Colon (tissue), 2 donors: ENCODE results near the gene SRCIN1.
"Not testable (repeated sequence)": the region's sequence is repeated elsewhere in the genome, so short reads cannot be mapped to it uniquely, and the experiment has no call there.

Experiments
- FAIRE-seq: peaks from 2 replicates; lab custom pipeline; 2012; peaks lifted over from hg19 to GRCh38; lab: Jason Lieb, UNC
- donor health status: control.
- donor health status: control.

Gene SRCIN1

DNA sequence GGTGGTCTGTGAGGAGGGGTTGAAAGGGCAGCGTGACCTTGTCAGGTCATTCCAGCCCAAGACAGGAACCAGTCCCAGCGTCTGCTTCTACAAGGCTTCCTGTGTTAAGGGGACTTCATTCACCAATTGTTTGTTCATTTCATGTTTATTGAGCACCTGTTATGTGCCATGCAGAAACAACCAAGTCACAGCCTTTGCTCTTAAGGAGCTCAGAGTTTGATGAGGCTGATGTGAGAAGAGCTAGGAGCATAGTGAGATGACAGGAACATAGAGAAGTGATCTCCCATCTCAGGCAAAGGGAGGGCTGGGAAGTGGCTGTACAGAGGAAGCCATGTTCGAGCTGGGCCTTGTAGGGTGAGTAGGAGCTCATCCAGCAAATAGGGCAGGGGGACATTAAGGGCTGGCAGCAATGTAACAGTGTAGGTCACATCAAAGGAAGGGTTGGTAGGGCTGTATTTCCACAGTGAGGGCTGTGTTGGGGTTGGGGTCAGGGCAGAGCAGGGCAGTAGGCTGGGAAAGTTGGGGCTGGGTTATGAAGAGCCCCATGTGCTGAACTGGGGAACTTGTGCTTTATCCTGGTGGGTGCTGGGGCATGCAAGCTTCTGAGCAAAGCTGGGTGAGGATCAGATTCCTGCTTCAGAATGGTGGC lies 97.7 kb downstream of the SRCIN1 start:
- FAIRE-seq, result no peak

DNA sequence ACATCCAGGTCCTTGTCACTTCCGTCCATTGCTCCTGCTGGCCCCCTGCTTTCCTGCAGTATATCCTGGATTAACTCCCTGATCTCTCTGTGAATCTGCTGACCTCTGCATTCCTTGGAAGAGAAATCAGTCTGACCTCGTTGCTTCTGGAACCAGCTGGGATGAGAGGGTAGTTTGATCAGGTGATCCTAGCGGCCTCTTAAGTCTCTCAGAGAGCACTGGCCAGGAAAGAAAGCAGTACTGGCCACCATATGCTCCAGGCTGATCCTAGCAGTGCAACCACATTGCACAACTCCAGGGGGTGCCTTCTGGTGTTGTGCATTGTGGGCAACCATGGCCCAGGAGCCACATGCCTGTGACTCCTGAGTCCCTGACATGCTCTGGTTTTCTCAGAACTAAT lies 98.3 kb downstream of the SRCIN1 start:
- no peak for FAIRE-seq

DNA sequence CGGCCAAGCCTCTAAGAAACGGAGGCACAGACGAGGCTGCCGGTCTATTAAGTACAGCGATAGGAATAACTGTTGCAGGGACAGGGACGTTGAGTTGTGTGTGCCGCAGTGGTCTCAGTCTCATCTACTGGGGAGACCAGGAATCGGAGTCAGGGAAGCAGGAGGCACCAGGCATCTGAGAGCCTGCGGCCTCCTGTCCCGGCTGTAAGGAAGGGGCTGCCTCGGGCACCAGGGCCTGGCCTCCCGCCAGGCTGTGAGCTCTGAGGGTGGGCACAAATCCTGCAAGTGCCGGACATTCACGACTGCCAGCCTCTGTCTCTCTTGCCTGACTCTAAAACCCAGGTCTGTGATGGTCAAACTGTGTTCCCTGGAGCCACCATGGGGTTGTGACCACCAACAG lies 101.5 kb downstream of the SRCIN1 start:
- no peak for FAIRE-seq

DNA sequence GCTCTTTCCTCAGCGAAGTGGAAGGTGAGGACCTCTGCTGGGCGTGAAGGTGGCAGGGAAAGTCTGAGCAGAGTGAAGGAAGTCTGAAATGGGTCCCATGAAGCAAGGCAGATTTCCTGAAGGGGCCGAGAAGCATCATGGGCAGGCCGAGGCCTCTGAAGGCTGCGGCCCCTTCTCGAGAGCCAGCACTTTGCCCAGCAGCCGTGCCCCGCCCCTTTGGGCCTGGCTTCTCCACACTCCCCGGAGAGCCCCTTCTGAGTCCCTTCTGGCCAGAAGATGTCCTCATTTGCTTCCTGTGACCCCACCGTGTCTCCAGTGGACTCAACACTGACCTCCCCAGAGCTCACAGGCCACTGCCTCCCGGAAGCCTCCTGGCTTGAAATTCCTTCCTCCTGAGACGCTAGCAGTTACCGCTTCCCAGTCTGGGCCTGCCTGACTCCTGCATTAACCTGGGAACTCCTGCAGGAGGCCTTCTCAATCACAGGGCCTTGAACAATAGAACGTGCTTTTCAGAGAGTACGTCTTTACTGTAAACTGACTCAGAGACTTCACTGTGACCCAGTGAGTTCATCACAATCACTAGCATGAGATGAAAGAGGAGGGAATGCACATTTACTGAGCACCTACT lies 102.4 kb downstream of the SRCIN1 start:
- not testable (repeated sequence) for FAIRE-seq

DNA sequence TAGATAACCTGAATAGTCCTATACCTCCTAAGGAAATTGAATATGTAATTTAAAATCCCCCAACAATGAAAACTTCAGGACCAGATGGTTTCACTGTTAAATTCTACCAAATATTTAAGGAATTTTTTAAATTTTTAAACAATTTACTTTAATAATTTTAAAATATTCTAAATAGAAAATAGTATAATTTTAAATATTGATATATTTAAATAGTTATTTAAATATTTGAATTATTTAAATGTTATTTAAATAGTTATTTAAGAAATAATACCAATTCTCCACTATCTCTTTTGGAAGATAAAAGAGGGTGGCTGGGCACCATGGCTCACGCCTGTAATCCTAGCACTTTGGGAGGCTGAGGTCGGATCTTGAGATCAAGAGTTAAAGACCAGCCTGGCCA lies 104.0 kb downstream of the SRCIN1 start:
- FAIRE-seq, result not testable (repeated sequence)

- not testable (repeated sequence) for FAIRE-seq
These were observed 106.5 kb downstream of the SRCIN1 start for GRCh38 chr17:38499230-38499629.

- no peak for FAIRE-seq
These were observed 107.4 kb downstream of the SRCIN1 start for GRCh38 chr17:38498353-38498752.

- not testable (repeated sequence) for FAIRE-seq
These were observed 108.1 kb downstream of the SRCIN1 start for GRCh38 chr17:38497656-38498055.

DNA sequence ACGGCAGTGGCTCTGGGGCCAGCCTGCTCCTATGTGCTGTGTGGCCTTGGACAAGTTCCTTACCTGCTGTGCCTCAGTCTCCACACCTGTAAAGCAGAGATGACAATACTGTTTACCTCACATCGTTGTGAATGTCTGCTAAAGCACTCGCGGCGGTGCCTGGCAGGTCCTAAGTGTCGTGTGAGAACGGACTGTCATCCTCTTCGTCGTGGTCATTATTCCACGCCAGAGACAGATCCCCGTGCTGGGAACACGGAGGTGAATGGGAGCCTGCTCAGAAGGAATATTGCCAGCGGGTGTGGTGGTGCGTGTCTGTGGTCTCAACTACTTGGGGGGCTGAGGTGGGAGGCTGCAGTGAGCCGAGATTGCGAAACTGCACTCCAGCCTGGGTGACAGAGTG lies 111.6 kb downstream of the SRCIN1 start:
- FAIRE-seq, result not testable (repeated sequence)

- not testable (repeated sequence) for FAIRE-seq
These were observed 113.4 kb downstream of the SRCIN1 start for GRCh38 chr17:38492067-38493040.

DNA sequence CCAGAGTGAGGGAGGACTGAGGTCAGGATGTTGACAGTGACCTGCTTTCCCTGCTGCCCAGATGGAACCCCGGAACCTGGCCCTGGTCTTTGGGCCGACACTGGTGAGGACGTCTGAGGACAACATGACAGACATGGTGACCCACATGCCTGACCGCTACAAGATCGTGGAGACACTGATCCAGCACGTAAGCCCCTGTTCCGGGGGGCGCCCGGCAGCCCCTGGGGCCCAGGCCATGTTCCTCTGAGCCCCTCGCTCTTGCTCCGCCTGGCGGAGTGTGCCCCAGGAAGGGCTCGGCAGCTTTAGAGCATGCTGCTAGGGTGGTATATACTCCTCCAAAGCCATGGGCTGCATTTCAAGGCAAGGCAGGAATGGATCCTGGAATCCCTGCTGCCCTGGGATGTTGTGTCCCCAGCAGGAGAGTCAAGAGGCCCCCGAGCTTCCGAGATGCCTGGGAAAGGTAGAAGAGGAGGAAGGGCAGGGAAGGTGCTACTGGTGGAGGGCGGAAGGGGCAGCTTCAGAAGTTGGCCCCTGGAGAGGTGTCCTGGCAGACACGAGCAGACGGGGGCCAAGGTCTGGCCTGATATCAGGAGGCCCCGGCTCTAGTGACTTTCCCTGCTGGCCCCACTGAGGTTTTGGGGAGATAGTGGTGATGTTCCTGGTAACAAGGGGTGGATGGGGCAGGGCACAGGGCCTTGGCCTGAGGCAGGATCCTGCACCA lies 114.2 kb downstream of the SRCIN1 start:
- FAIRE-seq, result not testable (repeated sequence)

DNA sequence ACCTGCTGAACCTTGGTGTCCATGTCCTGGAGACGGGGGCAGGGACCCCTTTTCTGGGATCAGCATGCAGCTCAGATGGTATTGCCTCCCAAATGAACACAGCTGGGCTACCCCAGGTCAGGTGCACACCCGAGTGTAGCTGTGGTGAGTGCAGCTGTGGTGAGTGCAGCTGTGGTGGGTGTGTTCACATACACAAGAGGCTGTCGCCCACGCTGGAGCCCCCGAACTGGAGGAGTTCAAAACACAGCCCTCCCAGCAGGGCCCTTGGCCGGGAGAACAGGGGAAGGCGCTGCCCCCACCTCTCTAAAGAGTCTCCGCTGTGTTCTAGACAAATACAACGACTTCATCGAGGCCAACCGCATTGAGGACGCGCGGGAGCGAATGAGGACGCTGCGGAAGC lies 116.0 kb downstream of the SRCIN1 start:
- not testable (repeated sequence) for FAIRE-seq

- FAIRE-seq, result not testable (repeated sequence)
These were observed 120.0 kb downstream of the SRCIN1 start for GRCh38 chr17:38485681-38486298.

- FAIRE-seq, result no peak
These were observed 120.6 kb downstream of the SRCIN1 start for GRCh38 chr17:38485146-38485468.

DNA sequence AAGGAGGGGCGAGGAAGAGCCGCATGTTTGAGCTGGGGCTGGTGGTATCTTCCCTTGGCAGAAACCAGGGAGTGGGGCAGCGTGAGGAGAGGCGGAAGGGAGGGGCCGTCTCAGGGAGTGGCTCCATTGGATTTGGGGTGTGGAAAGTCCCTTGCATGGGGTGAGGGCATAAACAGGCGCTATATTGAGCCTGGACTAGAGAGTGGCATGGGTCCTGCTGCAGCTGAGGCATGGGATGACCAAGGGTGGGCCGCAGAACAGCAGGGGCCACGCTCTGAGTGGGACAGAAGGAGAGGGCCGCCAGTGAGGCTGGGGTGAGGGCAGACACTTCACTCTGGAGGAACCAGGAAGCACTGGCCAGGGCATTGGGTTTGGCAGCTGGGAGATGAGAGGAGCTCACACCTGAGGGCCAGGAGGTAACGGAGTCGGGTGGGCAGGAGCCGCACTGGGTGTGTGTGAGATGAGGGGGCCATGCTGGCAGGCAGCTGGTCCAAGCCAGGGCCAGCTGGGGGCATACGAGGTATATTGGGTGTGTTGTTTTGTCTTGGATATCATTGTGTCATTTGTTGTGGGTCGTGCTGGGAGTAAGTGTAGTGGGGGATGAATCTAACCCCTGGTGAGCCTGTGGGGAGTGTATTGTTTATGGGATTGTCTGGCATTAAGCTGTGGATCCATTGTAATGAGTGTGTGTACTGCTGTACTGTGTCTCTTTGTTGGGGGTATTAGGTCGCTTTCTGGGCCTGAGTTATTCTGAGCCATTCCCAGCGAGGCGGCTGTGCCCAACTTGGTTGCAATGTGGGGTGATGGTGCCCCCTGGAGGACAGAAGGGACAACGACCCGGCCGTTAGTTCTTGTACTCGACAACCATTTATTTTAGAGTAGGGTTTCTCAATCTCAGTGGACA lies 121.3 kb downstream of the SRCIN1 start:
- not testable (repeated sequence) for FAIRE-seq

- FAIRE-seq, result not testable (repeated sequence)
These were observed 123.1 kb downstream of the SRCIN1 start for GRCh38 chr17:38482700-38483043.

DNA sequence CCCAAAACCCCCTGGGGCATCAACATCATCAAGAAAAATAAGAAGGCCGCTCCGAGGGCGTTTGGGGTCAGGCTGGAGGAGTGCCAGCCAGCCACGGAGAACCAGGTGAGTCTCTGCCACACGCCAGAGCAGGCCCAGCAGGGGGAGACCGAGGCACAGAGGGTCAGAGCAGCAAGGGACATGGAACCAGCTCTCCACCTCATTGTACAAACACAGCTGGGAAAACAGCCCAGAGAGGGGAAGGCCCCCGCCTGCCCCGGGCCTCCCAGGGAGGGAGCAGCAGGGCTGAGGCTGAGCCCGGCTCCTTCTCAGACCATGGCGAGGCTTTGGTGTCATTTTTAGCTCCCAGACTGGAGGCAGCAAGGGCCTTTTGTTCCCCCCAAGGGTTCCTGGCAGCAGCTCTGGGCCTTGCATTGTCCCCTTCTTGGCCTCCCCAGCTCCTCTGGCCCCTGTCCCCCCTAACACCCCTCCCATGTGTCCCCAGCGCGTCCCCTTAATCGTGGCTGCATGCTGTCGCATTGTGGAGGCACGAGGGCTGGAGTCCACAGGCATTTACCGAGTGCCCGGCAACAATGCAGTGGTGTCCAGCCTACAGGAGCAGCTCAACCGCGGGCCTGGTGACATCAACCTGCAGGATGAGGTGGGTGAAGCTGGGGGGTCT lies 123.6 kb downstream of the SRCIN1 start:
- FAIRE-seq, result not testable (repeated sequence)
